ENCODE measurements around the gene RALGAPA1. TPM values are rescaled to one million over a fixed set of nuclear protein-coding genes. Genes with fewer than 3 reads are reported as not detected.

Gene RALGAPA1
- total RNA-seq, 2 experiments from 2014 or later, result 24.1 to 24.7 TPM

DNA sequence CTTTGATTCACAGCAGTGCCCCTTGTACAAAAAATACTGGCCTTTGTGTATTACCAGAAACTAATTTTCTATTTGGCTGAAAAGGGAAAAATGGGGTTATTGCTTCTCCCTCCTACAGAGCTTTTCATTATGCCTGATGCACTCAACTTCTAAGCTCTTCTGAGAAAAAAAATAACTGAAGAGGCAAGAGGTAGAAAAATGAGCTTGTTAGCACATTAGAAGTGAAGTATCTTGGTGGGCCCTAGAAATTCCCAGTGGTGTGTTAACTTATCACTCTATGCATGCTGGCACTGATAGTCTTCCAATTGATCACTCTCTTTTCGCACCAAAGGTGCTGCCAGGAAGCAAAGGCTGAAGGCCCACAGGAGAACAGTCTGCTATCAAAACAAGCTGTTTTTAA is 258.0 kb downstream of the RALGAPA1 start:
- no peaks in the 10 kb centered on the region for H3K27me3 Mint-ChIP-seq
- H3K4me3 Mint-ChIP-seq, result no peak overlapping the region
- DNase-seq, result no peak
- H3K36me3 Mint-ChIP-seq, result peaks cover 3% of the 10 kb centered on the region
- no peaks in the 10 kb centered on the region for H3K9me3 Mint-ChIP-seq
- H3K4me1 Mint-ChIP-seq, result no peaks in the 10 kb centered on the region
- H3K27ac Mint-ChIP-seq, result no peak overlapping the region

DNA sequence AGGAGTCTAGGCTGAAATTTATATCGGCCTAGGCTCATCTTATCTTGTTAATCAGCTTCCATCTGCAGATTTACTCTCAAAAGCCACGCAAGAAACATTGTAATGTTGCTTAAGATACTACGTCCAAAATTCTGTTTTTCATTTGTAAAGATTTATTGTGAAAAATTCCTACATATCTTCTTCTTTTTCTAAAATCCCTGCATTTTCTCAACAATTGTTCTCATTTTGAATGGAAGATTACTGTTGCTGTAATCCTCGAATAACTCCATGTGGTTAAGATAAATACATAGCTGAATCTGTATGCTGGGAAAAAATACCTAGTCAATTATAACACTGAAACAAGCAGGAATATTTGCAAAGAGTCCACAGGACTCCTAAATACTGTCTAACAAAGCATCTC is 259.5 kb downstream of the RALGAPA1 start:
- H3K27me3 Mint-ChIP-seq, result no peaks in the 10 kb centered on the region
- H3K9me3 Mint-ChIP-seq, result no peaks in the 10 kb centered on the region
- H3K36me3 Mint-ChIP-seq, result peaks cover 3% of the 10 kb centered on the region
- no peak overlapping the region for H3K4me3 Mint-ChIP-seq
- H3K4me1 Mint-ChIP-seq, result no peaks in the 10 kb centered on the region
- DNase-seq, result no peak
- no peak overlapping the region for H3K27ac Mint-ChIP-seq

DNA sequence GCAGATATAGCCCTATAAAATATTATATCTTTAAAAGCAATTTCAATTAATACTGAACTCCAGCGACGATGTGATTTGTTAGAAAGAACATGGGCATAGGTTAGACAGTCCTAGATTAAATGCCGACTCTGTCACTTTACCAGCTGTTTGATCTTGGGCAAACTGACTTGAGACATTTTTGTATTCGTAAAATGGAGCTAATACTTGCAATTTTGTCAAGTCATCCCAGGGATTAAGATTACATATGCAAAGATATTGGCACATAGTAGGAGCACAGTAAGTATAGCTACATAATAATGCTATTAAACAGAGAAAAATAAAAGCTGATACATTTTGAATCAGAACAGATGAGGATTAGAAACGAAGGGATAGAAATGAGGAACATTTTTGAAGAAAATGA is 266.1 kb downstream of the RALGAPA1 start:
- H3K4me3 Mint-ChIP-seq, result no peak overlapping the region
- no peaks in the 10 kb centered on the region for H3K4me1 Mint-ChIP-seq
- H3K27ac Mint-ChIP-seq, result no peak overlapping the region
- DNase-seq, result no peak
- no peaks in the 10 kb centered on the region for H3K9me3 Mint-ChIP-seq
- H3K36me3 Mint-ChIP-seq, result peaks cover 4% of the 10 kb centered on the region
- H3K27me3 Mint-ChIP-seq, result no peaks in the 10 kb centered on the region

DNA sequence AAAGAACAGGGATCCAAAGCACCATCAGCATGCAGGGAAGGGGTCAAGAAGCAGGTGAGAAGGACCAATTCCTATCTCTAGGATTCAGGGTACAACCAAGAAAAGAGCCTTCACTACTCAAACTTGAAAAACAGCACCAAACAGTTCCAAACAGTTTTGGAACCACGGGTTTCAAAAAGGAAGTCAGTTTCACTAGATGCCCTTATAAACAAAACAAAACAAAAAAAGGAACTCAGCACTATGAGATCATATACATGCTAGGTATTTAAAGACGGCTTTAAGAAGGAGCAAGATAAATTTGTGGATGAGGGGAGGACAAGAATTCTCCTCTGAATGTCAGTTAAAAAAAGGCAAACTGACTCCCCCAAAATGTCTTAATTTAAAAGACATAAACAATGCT is 269.1 kb downstream of the RALGAPA1 start:
- peaks cover 4% of the 10 kb centered on the region for H3K36me3 Mint-ChIP-seq
- H3K9me3 Mint-ChIP-seq, result no peaks in the 10 kb centered on the region
- DNase-seq, result no peak
- peaks cover 22% of the 10 kb centered on the region for H3K27me3 Mint-ChIP-seq
- H3K27ac Mint-ChIP-seq, result no peak overlapping the region
- H3K4me3 Mint-ChIP-seq, result no peak overlapping the region
- H3K4me1 Mint-ChIP-seq, result peaks cover 2% of the 10 kb centered on the region

DNA sequence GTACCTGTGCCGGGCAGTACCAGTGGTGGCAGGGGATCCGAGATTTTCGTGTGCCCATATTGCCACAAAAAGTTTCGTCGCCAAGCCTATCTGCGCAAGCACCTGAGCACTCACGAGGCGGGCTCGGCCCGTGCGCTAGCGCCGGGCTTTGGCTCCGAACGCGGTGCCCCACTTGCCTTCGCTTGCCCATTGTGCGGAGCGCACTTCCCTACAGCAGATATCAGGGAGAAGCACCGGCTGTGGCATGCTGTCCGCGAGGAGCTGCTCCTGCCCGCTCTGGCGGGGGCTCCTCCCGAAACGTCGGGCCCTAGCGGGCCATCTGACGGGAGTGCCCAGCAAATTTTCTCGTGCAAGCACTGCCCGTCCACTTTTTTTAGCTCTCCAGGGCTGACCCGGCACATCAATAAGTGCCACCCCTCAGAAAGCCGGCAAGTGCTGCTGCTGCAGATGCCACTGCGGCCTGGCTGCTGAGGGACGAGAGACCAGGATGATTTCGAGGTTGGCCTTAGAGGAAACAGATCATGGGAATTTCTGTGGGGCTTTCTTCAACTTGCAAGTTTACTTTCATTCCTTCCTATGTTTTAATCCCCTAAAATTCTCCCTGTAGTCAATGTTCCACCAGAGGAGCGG is 273.5 kb downstream of the RALGAPA1 start:
- no peak for DNase-seq
- H3K9me3 Mint-ChIP-seq, result no peaks in the 10 kb centered on the region
- no peak overlapping the region for H3K27ac Mint-ChIP-seq
- H3K27me3 Mint-ChIP-seq, result peaks cover 53% of the 10 kb centered on the region
- peaks cover 9% of the 10 kb centered on the region for H3K4me1 Mint-ChIP-seq
- H3K36me3 Mint-ChIP-seq, result peaks cover 2% of the 10 kb centered on the region
- no peak overlapping the region for H3K4me3 Mint-ChIP-seq

DNA sequence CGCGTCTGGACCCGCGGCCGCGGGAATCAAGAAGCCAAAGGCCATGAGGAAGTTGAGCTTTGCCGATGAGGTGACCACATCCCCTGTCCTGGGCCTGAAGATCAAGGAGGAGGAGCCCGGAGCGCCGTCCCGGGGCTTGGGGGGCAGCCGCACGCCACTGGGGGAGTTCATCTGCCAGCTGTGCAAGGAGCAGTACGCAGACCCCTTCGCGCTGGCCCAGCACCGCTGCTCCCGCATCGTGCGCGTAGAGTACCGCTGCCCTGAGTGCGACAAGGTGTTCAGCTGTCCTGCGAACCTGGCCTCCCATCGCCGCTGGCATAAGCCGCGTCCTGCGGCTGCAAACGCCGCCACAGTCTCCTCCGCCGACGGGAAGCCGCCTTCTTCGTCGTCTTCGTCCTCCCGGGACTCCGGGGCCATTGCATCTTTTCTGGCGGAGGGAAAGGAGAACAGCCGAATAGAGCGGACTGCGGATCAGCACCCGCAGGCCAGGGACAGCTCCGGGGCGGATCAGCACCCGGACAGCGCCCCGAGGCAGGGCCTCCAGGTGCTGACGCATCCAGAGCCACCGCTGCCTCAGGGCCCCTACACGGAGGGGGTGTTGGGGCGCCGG is 274.1 kb downstream of the RALGAPA1 start:
- peak overlapping the region; percentile 57 for H3K4me3 Mint-ChIP-seq
- no peak overlapping the region for H3K27ac Mint-ChIP-seq
- peaks cover 59% of the 10 kb centered on the region for H3K27me3 Mint-ChIP-seq
- no peaks in the 10 kb centered on the region for H3K9me3 Mint-ChIP-seq
- H3K4me1 Mint-ChIP-seq, result peaks cover 9% of the 10 kb centered on the region
- H3K36me3 Mint-ChIP-seq, result peaks cover under 1% of the 10 kb centered on the region
- DNase-seq, result peak; percentile 79

DNA sequence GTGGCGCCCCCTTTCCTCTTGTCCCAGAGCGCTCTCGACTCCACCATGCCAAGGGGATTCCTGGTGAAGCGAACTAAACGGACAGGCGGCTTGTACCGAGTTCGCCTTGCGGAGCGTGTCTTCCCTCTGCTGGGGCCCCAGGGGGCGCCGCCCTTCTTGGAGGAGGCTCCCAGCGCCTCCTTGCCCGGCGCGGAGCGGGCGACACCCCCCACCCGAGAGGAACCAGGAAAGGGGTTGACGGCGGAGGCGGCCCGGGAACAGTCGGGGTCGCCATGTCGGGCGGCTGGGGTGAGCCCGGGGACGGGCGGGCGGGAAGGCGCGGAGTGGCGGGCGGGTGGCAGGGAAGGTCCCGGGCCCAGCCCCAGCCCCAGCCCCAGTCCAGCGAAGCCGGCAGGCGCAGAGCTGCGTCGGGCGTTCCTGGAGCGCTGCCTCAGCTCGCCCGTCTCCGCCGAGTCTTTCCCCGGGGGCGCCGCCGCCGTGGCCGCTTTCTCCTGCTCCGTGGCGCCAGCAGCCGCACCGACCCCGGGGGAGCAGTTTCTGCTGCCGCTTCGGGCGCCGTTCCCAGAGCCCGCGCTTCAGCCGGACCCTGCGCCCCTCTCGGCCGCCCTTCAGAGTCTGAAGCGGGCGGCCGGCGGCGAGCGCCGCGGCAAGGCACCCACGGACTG is 274.8 kb downstream of the RALGAPA1 start:
- Mint-ChIP-seq H3K27me3 (peaks cover 64% of the 10 kb centered on the region), H3K4me3 (peak overlapping the region; percentile 73), H3K27ac (no peak overlapping the region), H3K4me1 (peaks cover 9% of the 10 kb centered on the region), H3K9me3 (no peaks in the 10 kb centered on the region), H3K36me3 (no peaks in the 10 kb centered on the region)
- peak; percentile 29 for DNase-seq

DNA sequence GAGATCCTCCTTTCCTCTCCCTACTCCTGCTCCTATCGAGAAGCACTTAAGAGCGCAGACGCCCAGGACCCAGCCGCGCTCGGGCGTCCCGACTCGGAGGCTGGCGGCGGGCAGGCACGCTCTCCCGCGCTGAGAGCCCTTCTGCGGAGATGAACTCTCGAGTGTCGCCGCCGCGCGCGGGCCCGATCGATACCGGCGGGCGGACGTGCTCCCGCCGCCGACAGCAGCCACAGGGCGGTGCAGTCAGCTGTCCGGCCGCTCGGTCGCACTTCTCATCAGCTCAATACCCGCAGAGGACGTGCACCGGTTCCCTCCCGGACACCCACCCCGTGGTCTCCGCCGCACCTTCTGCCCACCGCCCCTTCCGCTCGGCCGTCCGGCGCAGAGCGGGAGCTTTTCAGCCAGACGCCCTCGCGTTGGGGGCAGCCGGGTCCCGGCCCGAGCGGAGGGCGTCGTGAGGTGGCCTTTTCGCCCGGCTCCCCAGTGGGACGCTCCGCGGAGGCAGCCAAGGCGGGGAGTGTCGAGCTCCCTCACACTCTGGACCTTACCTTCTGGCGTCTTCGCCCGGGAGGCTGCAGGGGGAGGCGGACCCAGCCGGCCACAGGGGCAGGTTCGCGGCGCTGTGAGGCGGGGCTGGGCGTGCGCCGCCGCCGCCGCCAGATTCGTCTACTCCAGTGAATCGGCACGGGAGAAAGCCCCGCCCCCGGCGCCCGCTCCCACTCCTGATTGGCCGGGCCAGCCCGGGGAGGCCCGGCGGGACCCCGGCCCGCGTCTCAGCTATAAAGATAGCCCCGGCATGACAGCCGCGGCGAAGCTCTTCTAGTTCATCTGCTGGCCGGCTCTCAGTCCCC is 275.5 kb downstream of the RALGAPA1 start, which contains the start of gene INSM2:
Gene INSM2 (plus strand): TSS at position 808 of the 851 bp plus-strand sequence. CDS start 89 bp downstream, outside the sequence.
- Mint-ChIP-seq H3K9me3 (no peaks in the 10 kb centered on the region), H3K27me3 (peaks cover 67% of the 10 kb centered on the region), H3K4me3 (peak within 1 kb of the TSS; percentile 73), H3K36me3 (no peaks in the 10 kb centered on the region), H3K27ac (no peak within 1 kb of the TSS), H3K4me1 (peaks cover 9% of the 10 kb centered on the region)
- peak; percentile 78 for DNase-seq

DNA sequence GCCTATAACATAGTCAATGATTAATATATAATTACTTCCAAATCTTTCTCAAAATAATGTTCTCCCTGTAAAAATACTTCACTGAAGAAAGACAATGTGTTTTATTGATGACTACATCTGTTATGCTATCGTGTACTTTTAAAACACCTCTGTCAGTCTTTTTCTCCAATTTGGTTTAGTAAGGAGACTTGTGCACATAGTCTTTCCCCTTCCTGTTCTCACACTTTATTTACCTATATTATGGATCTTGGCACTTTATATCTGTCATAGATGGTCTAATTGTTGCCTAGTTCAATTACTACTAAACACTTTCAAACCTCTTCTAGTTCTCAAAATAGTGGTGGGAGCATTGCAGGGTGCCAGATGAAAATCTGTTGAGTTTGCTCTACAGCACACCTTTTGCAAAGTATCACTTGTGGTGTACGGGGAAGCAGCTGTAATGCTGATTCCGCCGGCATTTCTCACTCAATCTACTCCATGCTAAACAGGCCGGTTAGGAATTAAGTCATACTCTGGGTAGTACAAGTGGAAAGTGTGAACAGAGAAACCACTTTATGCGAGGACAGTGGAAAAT is 276.2 kb downstream of the RALGAPA1 start:
- Mint-ChIP-seq H3K27me3 (peaks cover 74% of the 10 kb centered on the region), H3K4me1 (peaks cover 9% of the 10 kb centered on the region), H3K36me3 (no peaks in the 10 kb centered on the region), H3K9me3 (no peaks in the 10 kb centered on the region), H3K4me3 (peak overlapping the region; percentile 73), H3K27ac (no peak overlapping the region)
- DNase-seq, result no peak

DNA sequence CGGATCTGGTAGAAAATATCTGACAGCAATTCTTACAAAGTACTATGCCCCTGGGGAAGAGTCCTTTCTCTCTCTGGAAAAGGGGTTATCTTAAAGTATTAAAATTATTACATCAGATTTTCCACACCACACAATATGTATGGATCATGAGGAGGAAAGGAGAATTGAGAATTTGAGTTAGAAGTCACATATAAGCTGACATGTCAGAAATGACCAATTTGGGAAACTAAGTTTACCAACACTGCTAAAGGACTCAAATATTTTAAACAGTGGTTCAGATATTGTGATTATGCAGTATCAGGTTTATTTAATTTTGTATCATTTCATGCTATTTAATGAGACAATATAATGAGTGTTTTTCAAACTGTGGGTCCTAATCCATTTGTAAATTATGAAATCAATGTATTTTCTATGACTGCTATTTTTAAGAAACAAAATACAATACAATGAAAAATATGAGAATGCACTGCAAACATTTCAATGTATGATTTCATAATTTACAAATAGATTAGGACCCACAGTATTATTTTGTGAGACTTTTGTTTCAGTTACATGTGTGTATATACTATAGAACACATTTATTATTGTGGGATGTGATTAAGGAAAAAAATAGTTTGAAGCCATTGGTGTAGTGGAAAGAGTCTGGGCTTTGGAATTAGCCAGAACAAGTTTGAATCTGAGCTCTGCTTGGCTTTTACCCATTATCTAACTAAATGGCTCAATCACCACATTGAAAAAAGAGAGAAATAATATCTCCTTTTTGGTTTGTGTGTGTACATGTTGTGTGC is 276.9 kb downstream of the RALGAPA1 start:
- H3K4me1 Mint-ChIP-seq, result peaks cover 9% of the 10 kb centered on the region

DNA sequence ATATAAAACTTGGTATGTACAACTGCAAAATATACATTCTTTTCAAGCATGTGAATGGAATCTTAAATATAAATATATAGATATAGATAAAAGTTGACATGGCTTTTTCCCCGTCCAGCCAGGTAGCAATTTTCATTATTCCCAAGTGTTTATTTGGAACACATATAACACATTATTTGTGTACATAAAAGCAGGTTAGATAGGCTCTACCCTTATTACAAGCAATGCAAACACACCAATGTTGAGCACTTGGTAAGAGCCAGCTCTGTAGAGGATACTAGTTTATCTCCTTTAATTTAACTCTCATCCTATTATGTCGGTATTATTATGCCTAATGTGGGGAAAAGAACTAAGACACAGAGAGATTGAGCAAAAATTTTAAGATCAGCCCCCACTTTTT is 282.1 kb downstream of the RALGAPA1 start:
- H3K4me3 Mint-ChIP-seq, result no peak overlapping the region
- DNase-seq, result no peak
- no peak overlapping the region for H3K27ac Mint-ChIP-seq
- H3K27me3 Mint-ChIP-seq, result peaks cover 48% of the 10 kb centered on the region
- no peaks in the 10 kb centered on the region for H3K4me1 Mint-ChIP-seq
- no peaks in the 10 kb centered on the region for H3K36me3 Mint-ChIP-seq
- no peaks in the 10 kb centered on the region for H3K9me3 Mint-ChIP-seq

More for the DNA sequence above, 276.9 kb downstream of the RALGAPA1 start:
- Mint-ChIP-seq H3K36me3 (no peaks in the 10 kb centered on the region), H3K9me3 (no peaks in the 10 kb centered on the region), H3K27ac (no peak overlapping the region), H3K4me3 (no peak overlapping the region), H3K27me3 (peaks cover 81% of the 10 kb centered on the region)
- no peak for DNase-seq

DNA sequence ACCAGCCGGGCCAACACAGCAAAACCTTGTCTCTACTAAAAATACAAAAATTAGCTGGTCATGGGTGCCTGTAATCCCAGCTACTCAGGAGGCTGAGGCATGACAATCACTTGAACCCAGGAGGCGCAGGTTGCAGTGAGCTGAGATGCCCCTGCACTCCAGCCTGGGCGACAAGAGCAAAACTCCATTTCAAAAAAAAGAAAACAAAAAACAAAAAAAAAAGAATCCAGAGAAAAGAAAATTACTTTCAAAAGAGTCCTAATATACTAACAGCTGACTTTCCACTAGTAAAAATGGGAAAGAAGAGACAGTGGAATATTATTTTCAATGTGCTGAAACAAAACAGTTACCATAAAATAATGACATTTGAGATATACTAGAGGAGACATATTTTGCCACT is 283.4 kb downstream of the RALGAPA1 start:
- Mint-ChIP-seq H3K27ac (no peak overlapping the region), H3K36me3 (no peaks in the 10 kb centered on the region), H3K9me3 (no peaks in the 10 kb centered on the region), H3K4me3 (no peak overlapping the region), H3K27me3 (peaks cover 38% of the 10 kb centered on the region), H3K4me1 (no peaks in the 10 kb centered on the region)
- DNase-seq, result no peak

DNA sequence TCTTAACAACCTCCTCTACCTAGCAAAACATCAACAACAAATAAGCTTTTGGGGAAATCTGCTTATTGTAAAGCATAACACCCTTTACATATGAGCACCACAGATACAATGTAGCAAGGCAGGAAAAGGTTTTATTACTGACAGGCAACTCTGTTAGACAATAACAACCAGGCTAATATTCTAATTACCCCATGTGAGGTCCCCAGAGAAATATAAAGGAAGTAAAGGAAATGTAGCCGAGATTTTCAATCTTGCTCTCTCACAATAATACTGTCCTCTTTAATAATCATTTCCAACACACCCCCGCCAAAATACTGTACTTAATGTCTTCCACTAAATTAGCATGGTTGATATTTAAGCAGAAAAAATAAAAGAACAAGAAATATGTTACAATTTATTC is 289.1 kb downstream of the RALGAPA1 start:
- no peak for DNase-seq
- no peaks in the 10 kb centered on the region for H3K4me1 Mint-ChIP-seq
- H3K36me3 Mint-ChIP-seq, result no peaks in the 10 kb centered on the region
- H3K27ac Mint-ChIP-seq, result no peak overlapping the region
- H3K9me3 Mint-ChIP-seq, result no peaks in the 10 kb centered on the region
- H3K27me3 Mint-ChIP-seq, result peaks cover 6% of the 10 kb centered on the region
- no peak overlapping the region for H3K4me3 Mint-ChIP-seq

DNA sequence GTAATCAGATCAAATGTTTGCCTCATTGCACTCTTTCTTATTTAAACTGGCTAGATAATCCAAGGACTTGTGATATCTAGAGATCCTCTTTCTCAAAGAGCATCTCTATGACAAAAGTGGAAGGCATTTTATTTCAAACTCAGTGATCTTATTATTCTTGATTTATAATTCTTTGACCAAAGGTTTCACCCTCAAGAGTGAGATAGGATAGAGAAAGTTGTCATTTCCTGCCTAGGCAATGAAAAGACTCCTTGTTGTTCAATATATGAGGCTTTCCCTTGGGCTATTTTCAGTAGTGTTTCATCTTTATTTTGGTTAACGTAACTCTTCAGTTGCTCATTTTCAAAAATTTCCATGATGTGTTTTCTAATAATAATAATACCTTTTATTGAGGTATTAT is 293.2 kb downstream of the RALGAPA1 start:
- Mint-ChIP-seq H3K27me3 (peaks cover 5% of the 10 kb centered on the region), H3K27ac (no peak overlapping the region), H3K4me3 (no peak overlapping the region), H3K36me3 (no peaks in the 10 kb centered on the region), H3K9me3 (no peaks in the 10 kb centered on the region), H3K4me1 (no peaks in the 10 kb centered on the region)
- no peak for DNase-seq
